MCF 10A (cell line): ENCODE results near the gene HOXC5. TPM values are rescaled to one million over a fixed set of nuclear protein-coding genes. Genes with fewer than 3 reads are reported as not detected.

Experiments used
- BruUV-seq: library from RNA; stranded (reverse); fragments of 400-500 nt; replicated peaks from 2 replicates; lab custom pipeline; 2021; lab: Mats Ljungman, UMichigan
- CTCF ChIA-PET: fragments of 300-600 bp; sonication (Branson Sonifier 250); formaldehyde crosslinking; extraction: SDS; loops from one replicate; lab custom pipeline; 2021; ENCODE audit warnings: antibody characterized with exemption, inconsistent platforms; lab: Yijun Ruan, JAX
- POLR2A ChIA-PET: fragments of 300-600, 350-650 bp; sonication (Branson Sonifier 250); formaldehyde crosslinking; extraction: SDS; loops from one replicate; lab custom pipeline; 2020; ENCODE audit warnings: antibody characterized with exemption, inconsistent platforms; lab: Yijun Ruan, JAX
- DNase-seq: peaks from one replicate; pipeline ENCODE4 v3.0.0-alpha.2; 2018; ENCODE audit not compliant: unreplicated experiment
- H3K27ac Mint-ChIP-seq: one replicate; pipeline ENCODE4 v1.8.0; 2022; ENCODE audit warnings: mild to moderate bottlenecking, low read depth, mixed read lengths; ENCODE audit not compliant: unreplicated experiment
- H3K27me3 Mint-ChIP-seq: one replicate; pipeline ENCODE4 v1.8.0; 2022; ENCODE audit warnings: mixed read lengths; ENCODE audit not compliant: insufficient read depth, unreplicated experiment
- H3K36me3 Mint-ChIP-seq: one replicate; pipeline ENCODE4 v1.8.0; 2022; ENCODE audit warnings: mild to moderate bottlenecking, moderate library complexity, mixed read lengths; ENCODE audit not compliant: insufficient read depth, unreplicated experiment
- H3K4me1 Mint-ChIP-seq: one replicate; pipeline ENCODE4 v1.8.0; 2022; ENCODE audit warnings: mixed read lengths; ENCODE audit not compliant: insufficient read depth, unreplicated experiment
- H3K4me3 Mint-ChIP-seq: one replicate; pipeline ENCODE4 v1.8.0; 2022; ENCODE audit warnings: mild to moderate bottlenecking, moderate library complexity, mixed read lengths; ENCODE audit not compliant: unreplicated experiment
- H3K9me3 Mint-ChIP-seq: one replicate; pipeline ENCODE4 v1.8.0; 2022; ENCODE audit warnings: mixed read lengths; ENCODE audit not compliant: unreplicated experiment
- CTCF ChIP-seq: fragments of 200-600 bp; IDR thresholded peaks from one replicate; pipeline ENCODE4 v1.8.0; 2022; ENCODE audit warnings: antibody characterized with exemption, mild to moderate bottlenecking; ENCODE audit not compliant: unreplicated experiment
- intact Hi-C: fragments of 100-400 bp; cut with micrococcal nuclease; formaldehyde crosslinking; loops from 2 replicates; pipeline ENCODE4 v1.14.1; 2022
- total RNA-seq: library from RNA; stranded (reverse); gene quantifications from 2 replicates; pipeline ENCODE4 v1.2.3, GENCODE V29; 2022

HOXC5 gene
- total RNA-seq, 1 experiment from 2014 or later, result not detected

GRCh38 chr12:54045401-54045800 is 12.6 kb downstream of the HOXC5 start:
- H3K27me3 Mint-ChIP-seq, result no peaks in the 10 kb centered on the region
- DNase-seq, result no peak
- H3K36me3 Mint-ChIP-seq, result no peaks in the 10 kb centered on the region
- no TSS peak for BruUV-seq
- POLR2A ChIA-PET, result interaction anchor here (1.2 kb wide), 1 partner anchor 291 kb away, joined by 3 read pairs; no protein-coding TSS in a partner anchor
- CTCF ChIA-PET, result interaction anchor here (0.5 to 3.0 kb wide), 6 partner anchors 13 to 309 kb away, joined by 3 to 15 read pairs (median 3); partner anchors contain the start of gene HOXC5
- H3K9me3 Mint-ChIP-seq, result no peaks in the 10 kb centered on the region
- intact Hi-C loops, result no loop called here
- no peak overlapping the region for H3K4me3 Mint-ChIP-seq
- H3K27ac Mint-ChIP-seq, result no peak overlapping the region
- no peaks in the 10 kb centered on the region for H3K4me1 Mint-ChIP-seq
- no peak for TF ChIP-seq CTCF

- H3K27me3 Mint-ChIP-seq, result no peaks in the 10 kb centered on the region
- H3K4me1 Mint-ChIP-seq, result no peaks in the 10 kb centered on the region
Measured at GRCh38 chr12:54045868-54046521, 13.1 kb downstream of the HOXC5 start.

GRCh38 chr12:54046809-54047159 is 13.9 kb downstream of the HOXC5 start:
- TF ChIP-seq CTCF, result no peak
- DNase-seq, result no peak
- ChIA-PET POLR2A (interaction anchor here (0.5 kb wide), 1 partner anchor 316 kb away, joined by 3 read pairs; no protein-coding TSS in a partner anchor), CTCF (no interaction called here)
- no TSS peak for BruUV-seq
- H3K4me3 Mint-ChIP-seq, result no peak overlapping the region
- H3K4me1 Mint-ChIP-seq, result peaks cover 8% of the 10 kb centered on the region
- H3K27ac Mint-ChIP-seq, result no peak overlapping the region
- no peaks in the 10 kb centered on the region for H3K9me3 Mint-ChIP-seq
- intact Hi-C loops, result no loop called here
- no peaks in the 10 kb centered on the region for H3K36me3 Mint-ChIP-seq
- no peaks in the 10 kb centered on the region for H3K27me3 Mint-ChIP-seq

More at GRCh38 chr12:54045868-54046521, 13.1 kb downstream of the HOXC5 start:
- no peak for TF ChIP-seq CTCF
- Mint-ChIP-seq H3K4me3 (no peak overlapping the region), H3K36me3 (no peaks in the 10 kb centered on the region), H3K9me3 (no peaks in the 10 kb centered on the region), H3K27ac (no peak overlapping the region)
- intact Hi-C loops, result no loop called here
- no TSS peak for BruUV-seq
- no peak for DNase-seq
- ChIA-PET CTCF (interaction anchor here (0.6 to 3.0 kb wide), 3 partner anchors 13 to 308 kb away, joined by 3 to 15 read pairs (median 3); partner anchors contain the start of gene HOXC5), POLR2A (interaction anchor here (1.2 kb wide), 1 partner anchor 290 kb away, joined by 3 read pairs; no protein-coding TSS in a partner anchor)

- Mint-ChIP-seq H3K36me3 (no peaks in the 10 kb centered on the region), H3K4me3 (no peak overlapping the region), H3K9me3 (no peaks in the 10 kb centered on the region), H3K4me1 (peaks cover 11% of the 10 kb centered on the region), H3K27me3 (no peaks in the 10 kb centered on the region), H3K27ac (no peak overlapping the region)
- DNase-seq, result no peak
- BruUV-seq, result no TSS peak
- no peak for TF ChIP-seq CTCF
- CTCF ChIA-PET, result interaction anchor here (0.6 kb wide), 1 partner anchor 208 kb away, joined by 3 read pairs; no protein-coding TSS in a partner anchor
- POLR2A ChIA-PET, result no interaction called here
- intact Hi-C loops, result no loop called here
Measured at GRCh38 chr12:54047160-54047963, 14.5 kb downstream of the HOXC5 start.
